Stomach (tissue), 4 donors: ENCODE results near the gene LNX1.

ENCODE experiments used
- POLR2A ChIP-seq, 4 donors: fragments of 450-650 bp; IDR thresholded peaks; one replicate each; pipeline ENCODE4 v1.6.1; 2016; ENCODE audit warnings: antibody characterized with exemption in 4 of 4, control low read depth in 2 of 4, mild to moderate bottlenecking in 1 of 4, moderate library complexity in 1 of 4
- POLR2AphosphoS5 ChIP-seq, 3 donors: sonication (generic); formaldehyde crosslinking; IDR thresholded peaks; one replicate each; pipeline ENCODE4 v1.6.1; 2016; ENCODE audit warnings: antibody characterized with exemption in 3 of 3
- TF ChIP-seq, protein P1 (sequence below), 7 experiments: fragments of 450-650 bp in 4 of 7; fragments of 200-600 bp in 3 of 7; sonication (generic) in 3 of 7; IDR thresholded peaks; one replicate each; pipeline ENCODE4 v1.5.1; 2016 to 2019; ENCODE audit warnings: antibody characterized with exemption in 7 of 7, control low read depth in 2 of 7, mild to moderate bottlenecking in 1 of 7

GRCh38 chr4:53514509-53514908 is 76.8 kb downstream of the LNX1 start:
- TF ChIP-seq, protein P1, sequence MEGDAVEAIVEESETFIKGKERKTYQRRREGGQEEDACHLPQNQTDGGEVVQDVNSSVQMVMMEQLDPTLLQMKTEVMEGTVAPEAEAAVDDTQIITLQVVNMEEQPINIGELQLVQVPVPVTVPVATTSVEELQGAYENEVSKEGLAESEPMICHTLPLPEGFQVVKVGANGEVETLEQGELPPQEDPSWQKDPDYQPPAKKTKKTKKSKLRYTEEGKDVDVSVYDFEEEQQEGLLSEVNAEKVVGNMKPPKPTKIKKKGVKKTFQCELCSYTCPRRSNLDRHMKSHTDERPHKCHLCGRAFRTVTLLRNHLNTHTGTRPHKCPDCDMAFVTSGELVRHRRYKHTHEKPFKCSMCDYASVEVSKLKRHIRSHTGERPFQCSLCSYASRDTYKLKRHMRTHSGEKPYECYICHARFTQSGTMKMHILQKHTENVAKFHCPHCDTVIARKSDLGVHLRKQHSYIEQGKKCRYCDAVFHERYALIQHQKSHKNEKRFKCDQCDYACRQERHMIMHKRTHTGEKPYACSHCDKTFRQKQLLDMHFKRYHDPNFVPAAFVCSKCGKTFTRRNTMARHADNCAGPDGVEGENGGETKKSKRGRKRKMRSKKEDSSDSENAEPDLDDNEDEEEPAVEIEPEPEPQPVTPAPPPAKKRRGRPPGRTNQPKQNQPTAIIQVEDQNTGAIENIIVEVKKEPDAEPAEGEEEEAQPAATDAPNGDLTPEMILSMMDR (IDR thresholded peaks at IDR 0.05) = no peak
- no peak for TF ChIP-seq POLR2A (IDR thresholded peaks at IDR 0.05)
- TF ChIP-seq POLR2AphosphoS5 (IDR thresholded peaks at IDR 0.05) = no peak
